Stimulated activated naive CD8-positive, alpha-beta T cell treated with anti-CD3 and anti-CD28 coated beads, Interleukin-15, Interleukin-2, amounts not matched to agents 100 ng/mL and 50 ng/mL, for 24 hours (primary cell): ENCODE data around the gene CSF1.

ENCODE experiments used
- H3K27ac Mint-ChIP-seq: one replicate; pipeline ENCODE4 v1.8.0; 2021; ENCODE audit warnings: mild to moderate bottlenecking, mixed read lengths
- H3K27me3 Mint-ChIP-seq: one replicate; pipeline ENCODE4 v1.8.0; 2021; ENCODE audit warnings: mixed read lengths
- H3K36me3 Mint-ChIP-seq: one replicate; pipeline ENCODE4 v1.8.0; 2021; ENCODE audit warnings: low read depth, mixed read lengths
- H3K4me1 Mint-ChIP-seq: one replicate; pipeline ENCODE4 v1.8.0; 2021; ENCODE audit warnings: low read depth, mixed read lengths
- H3K4me3 Mint-ChIP-seq: one replicate; pipeline ENCODE4 v1.8.0; 2021; ENCODE audit warnings: mild to moderate bottlenecking, mixed read lengths
- H3K9me3 Mint-ChIP-seq: one replicate; pipeline ENCODE4 v1.8.0; 2021; ENCODE audit warnings: mixed read lengths

The CSF1 gene

GRCh38 chr1:109977657-109978378 is 67.2 kb downstream of the CSF1 start:
- no peaks in the 10 kb centered on the region for H3K9me3 Mint-ChIP-seq
- peaks cover 4% of the 10 kb centered on the region for H3K27me3 Mint-ChIP-seq
- H3K4me1 Mint-ChIP-seq = no peaks in the 10 kb centered on the region
- H3K4me3 Mint-ChIP-seq = no peak overlapping the region
- H3K36me3 Mint-ChIP-seq = no peaks in the 10 kb centered on the region
- H3K27ac Mint-ChIP-seq = no peak overlapping the region

- no peaks in the 10 kb centered on the region for H3K4me1 Mint-ChIP-seq
- H3K36me3 Mint-ChIP-seq = no peaks in the 10 kb centered on the region
- H3K27me3 Mint-ChIP-seq = peaks cover 4% of the 10 kb centered on the region
- no peak overlapping the region for H3K27ac Mint-ChIP-seq
- no peaks in the 10 kb centered on the region for H3K9me3 Mint-ChIP-seq
- H3K4me3 Mint-ChIP-seq = no peak overlapping the region
Observed at GRCh38 chr1:109978761-109979488, 68.3 kb downstream of the CSF1 start.

- Mint-ChIP-seq H3K36me3 (no peaks in the 10 kb centered on the region), H3K4me3 (no peak overlapping the region), H3K27me3 (peaks cover 4% of the 10 kb centered on the region), H3K9me3 (no peaks in the 10 kb centered on the region), H3K27ac (no peak overlapping the region), H3K4me1 (no peaks in the 10 kb centered on the region)
Observed at GRCh38 chr1:109979489-109980091, 68.9 kb downstream of the CSF1 start.
